Measurements from ENCODE around the gene CLMN.

- no peak for TF ChIP-seq POLR2A (IDR thresholded peaks at IDR 0.05)
- no peak for TF ChIP-seq CTCF (IDR thresholded peaks at IDR 0.05)
These were observed 135.3 kb downstream of the CLMN start for GRCh38 chr14:95184413-95184790.
